Ishikawa (cell line): ENCODE measurements around the gene MED16.

Experiments
- EGR1 ChIP-seq: IDR thresholded peaks from 2 replicates; pipeline ENCODE4 v1.6.1; 2012
- TCF12 ChIP-seq: IDR thresholded peaks from 2 replicates; pipeline ENCODE4 v1.6.1; 2012; ENCODE audit warnings: low read depth
- TF ChIP-seq, protein P1 (sequence below): IDR thresholded peaks from 2 replicates; pipeline ENCODE4 v1.6.1; 2012; ENCODE audit warnings: low read depth, mild to moderate bottlenecking

- no peak for TF ChIP-seq EGR1
- no peak for TF ChIP-seq TCF12
- TF ChIP-seq, protein P1, sequence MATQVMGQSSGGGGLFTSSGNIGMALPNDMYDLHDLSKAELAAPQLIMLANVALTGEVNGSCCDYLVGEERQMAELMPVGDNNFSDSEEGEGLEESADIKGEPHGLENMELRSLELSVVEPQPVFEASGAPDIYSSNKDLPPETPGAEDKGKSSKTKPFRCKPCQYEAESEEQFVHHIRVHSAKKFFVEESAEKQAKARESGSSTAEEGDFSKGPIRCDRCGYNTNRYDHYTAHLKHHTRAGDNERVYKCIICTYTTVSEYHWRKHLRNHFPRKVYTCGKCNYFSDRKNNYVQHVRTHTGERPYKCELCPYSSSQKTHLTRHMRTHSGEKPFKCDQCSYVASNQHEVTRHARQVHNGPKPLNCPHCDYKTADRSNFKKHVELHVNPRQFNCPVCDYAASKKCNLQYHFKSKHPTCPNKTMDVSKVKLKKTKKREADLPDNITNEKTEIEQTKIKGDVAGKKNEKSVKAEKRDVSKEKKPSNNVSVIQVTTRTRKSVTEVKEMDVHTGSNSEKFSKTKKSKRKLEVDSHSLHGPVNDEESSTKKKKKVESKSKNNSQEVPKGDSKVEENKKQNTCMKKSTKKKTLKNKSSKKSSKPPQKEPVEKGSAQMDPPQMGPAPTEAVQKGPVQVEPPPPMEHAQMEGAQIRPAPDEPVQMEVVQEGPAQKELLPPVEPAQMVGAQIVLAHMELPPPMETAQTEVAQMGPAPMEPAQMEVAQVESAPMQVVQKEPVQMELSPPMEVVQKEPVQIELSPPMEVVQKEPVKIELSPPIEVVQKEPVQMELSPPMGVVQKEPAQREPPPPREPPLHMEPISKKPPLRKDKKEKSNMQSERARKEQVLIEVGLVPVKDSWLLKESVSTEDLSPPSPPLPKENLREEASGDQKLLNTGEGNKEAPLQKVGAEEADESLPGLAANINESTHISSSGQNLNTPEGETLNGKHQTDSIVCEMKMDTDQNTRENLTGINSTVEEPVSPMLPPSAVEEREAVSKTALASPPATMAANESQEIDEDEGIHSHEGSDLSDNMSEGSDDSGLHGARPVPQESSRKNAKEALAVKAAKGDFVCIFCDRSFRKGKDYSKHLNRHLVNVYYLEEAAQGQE: no peak
Observed at GRCh38 chr19:929891-930258, 36.9 kb upstream of the MED16 start.
